TTC549 (cell line): ENCODE results near the gene MYOM3.
A peak's percentile ranks its signal among the peaks of the same experiment; 100 is the strongest.
"Not testable (repeated sequence)": the region's sequence is repeated elsewhere in the genome, so short reads cannot be mapped to it uniquely, and the experiment has no call there.

Experiments used
- FAIRE-seq: peaks from 2 replicates; lab custom pipeline; 2012; peaks lifted over from hg19 to GRCh38; lab: Jason Lieb, UNC

The MYOM3 gene

DNA sequence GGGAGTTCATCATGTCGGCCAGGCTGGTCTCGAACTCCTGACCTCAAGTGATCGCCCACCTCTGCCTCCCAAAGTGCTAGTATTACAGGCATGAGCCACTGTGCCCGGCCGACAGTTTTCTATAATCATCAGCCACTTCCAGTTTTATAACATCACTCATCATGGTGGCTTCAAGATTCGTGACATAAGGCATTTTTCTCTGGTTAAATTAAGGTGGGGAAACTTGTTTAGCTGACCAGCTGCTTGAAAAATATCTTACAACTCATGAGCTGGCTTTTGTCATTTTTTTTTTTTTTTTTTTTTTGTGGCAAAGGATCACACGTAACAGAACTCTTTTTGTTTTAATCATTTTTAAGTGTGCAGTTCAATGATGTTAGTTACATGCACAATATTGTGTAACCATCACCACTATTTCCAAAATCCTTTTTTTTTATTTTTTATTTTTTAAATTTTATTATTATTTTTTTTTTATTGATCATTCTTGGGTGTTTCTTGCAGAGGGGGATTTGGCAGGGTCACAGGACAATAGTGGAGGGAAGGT is 80.9 kb downstream of the MYOM3 start:
- not testable (repeated sequence) for FAIRE-seq

- peak; percentile 96 for FAIRE-seq
Measured at GRCh38 chr1:24027838-24028468, 84.0 kb downstream of the MYOM3 start.

DNA sequence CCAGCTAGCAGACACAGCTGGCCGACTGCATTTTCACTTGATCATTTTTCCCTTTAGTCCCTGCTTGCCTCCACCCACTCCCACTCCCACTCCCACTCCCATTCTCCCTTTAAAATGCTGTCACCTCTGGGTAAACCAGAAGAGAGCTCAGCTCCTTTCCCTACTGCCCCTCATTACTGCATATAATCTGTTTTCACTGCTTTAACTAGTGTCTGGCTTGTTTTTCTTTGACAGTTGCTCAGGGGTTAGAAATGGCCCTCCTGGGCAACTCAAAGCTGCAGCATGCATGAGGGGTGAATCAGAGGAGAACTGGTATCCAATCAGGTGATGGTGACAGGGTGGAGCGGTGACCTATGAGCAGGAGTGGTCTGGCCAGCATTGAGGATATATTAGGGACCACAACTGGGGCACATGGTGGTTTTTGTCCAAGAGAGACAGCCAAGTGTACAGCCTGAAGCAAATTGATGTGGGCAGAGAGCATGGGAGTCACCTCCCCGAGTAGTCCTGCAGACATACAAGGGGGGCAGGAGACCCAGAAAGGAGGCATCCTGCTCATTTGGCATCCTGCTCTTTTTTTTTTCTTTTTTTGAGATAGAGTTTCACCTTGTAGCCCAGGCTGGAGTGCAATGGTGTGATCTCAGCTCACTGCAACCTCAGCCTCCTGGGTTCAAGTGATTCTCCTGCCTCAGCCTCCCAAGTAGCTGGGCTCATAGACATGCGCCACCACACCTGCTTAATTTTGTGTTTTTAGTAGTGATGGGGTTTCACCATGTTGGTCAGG is 89.2 kb downstream of the MYOM3 start:
- FAIRE-seq, result no peak

DNA sequence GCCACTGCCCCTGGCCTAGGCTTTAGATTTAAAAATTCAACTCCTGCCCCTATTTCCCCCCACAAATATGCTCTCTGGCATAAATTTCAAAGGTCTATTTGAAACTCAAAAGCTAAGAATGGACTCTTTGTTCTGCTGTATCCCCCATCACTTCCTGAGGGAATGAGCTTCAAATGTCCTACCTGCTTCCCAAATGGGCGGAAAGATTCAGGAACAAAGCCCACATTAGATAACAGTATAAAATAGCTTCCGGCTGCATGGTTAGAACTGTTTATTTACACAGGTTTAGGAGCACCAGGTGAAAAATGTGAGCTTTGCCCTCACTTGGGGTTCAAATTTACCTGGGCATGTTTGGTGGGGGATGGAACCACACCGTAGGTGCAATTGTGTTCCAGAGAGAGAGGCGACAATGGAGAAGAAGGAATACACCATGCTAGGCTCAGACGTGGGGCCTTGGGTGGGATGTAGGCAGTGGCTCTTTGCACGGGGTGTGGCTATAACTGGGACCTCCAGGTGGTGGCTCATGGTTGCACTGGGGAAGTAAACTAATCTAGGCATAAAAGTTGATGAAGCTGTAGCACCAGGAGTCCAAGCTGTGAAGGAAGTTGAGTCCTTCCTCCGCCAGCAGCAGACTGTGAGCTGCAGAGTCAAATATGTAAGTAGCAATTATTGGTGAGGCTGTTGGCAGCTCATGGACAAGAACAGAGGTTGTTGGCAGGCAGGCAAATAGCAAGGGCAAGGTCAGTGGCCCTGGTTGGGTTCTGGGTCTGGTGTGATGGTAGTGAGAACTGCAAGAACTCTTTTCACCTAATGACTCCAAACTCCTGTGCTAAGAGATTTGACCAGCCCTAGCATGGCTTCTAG is 90.3 kb downstream of the MYOM3 start:
- no peak for FAIRE-seq

DNA sequence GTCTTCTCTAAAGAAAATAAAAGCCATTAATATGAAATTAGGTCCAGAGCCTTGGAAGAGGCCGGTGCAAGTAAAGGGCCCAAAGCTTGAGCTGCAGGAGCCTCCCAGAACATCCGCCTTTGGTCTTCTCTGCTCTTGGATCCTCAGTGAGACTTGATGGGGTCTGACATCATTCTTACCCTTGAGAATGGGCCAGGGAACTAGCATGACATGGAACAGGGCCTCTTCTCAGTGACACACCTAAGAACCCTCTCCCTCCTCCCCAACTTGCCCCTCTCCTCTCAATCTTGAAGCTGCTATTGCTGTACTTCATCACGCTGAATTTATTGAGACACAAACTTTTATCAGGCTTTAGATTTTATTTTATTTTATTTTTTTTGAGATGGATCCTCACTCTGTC is 91.5 kb downstream of the MYOM3 start:
- FAIRE-seq, result no peak

GRCh38 chr1:24020025-24020424 is 91.9 kb downstream of the MYOM3 start:
- FAIRE-seq, result no peak

DNA sequence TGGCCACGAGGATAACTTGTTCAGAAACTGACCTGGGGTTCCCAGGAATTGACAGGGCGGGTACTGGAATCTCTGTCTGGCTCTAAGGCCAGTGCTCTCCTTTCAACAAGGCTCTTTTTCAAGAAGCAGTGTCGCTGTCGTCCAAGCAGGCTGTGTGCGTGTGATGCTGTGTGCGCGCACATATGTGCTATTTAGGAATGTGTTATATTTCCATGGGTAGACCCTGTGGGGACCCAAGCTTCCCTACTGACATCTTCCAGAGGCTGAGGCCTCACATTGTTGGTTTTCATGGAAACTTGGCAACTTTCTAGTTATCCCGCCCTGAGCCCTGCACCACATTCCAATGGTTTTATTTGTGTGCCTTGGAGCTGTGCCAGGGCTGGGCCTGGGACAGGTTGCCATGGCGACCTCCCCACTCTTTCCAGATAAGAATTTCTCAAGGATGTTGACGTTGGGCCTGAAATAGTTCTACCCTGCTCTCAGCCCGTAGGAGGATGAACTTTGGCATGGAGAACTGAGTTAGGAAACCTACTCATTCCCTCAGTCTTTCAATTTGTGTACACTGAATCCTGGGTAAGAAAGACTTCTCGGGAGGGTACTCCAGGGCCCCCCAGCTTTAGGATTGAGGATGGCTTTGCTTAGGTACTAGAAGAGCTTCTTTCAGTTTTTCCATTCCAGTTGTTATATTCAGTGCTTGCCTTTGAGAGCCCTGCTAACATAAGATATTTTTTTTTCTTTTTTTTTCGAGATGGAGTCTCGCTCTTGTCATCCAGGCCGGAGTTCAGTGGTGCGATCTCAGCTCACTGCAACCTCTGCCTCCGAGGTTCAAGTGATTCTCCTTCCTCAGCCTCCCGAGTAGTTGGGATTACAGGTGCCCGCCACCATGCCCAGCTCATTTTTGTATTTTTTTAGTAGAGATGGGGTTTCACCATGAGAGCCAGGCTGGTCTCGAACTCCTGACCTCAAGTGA is 93.0 kb downstream of the MYOM3 start:
- peak; percentile 82 for FAIRE-seq

DNA sequence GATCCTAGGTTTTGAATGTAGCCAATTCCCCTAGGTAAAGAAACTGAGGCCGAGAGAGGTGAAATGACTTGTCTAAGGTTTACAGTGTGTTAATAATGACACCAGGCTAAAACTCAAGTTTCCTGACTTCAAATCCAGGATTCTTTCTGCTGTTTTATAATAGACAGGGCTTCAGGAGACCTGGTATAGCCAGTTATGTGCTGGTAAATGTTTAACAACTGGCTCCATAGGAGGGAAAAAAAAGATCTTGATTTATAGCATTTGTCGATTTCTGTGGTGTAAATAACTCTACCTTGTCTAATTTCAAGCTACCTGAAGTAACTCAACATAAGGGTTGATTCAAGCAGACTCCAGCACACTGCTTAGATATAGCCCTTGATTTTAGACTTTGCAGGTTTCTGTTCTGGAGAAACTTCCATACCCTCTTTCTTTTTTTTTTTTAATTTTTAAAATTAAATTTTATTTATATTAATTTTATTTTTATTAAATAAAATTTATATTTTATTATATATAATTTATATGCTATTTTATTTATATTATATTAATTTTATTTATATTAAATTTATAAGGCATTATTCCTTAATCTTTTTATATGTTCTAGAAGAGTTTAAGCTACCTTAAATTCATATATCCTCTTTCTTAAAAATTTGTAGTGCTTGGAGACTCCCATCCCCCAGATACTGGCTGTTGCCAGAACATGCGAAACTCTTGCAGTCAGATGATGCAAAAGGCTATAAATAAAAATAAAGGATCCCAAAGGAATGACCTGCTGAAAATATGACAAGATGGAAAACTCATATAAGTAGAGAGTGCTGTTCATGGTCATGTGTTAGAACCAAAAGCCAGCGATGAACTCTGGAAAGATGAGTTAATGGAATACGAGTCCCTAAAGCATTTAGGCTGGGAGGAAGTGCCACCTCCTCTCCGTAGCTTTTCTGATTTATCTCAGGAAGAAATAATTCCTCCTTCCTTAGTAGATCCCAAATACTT is 96.4 kb downstream of the MYOM3 start:
- no peak for FAIRE-seq

DNA sequence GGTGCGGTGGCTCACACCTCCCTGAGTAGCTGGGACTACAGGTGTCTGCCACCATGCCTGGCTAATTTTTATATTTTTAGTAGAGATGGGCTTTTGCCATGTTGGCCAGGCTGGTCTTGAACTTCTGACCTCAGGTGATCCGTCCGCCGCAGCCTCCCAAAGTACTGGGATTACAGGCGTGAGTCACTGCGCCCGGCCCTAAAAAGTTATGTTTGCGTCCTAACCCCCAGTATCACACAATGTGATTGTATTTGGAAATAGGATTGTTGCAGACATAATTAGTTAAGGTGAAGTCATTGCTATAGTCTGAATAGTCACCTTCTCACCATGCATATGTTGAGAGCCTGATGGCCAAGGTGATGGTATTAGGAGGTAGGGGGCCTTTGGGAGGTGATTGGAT is 99.1 kb downstream of the MYOM3 start:
- not testable (repeated sequence) for FAIRE-seq

- no peak for FAIRE-seq
Measured at GRCh38 chr1:24010650-24011049, 101.3 kb downstream of the MYOM3 start.

GRCh38 chr1:24009406-24009805 is 102.5 kb downstream of the MYOM3 start:
- no peak for FAIRE-seq

GRCh38 chr1:24008574-24009184 is 103.3 kb downstream of the MYOM3 start:
- FAIRE-seq, result not testable (repeated sequence)

DNA sequence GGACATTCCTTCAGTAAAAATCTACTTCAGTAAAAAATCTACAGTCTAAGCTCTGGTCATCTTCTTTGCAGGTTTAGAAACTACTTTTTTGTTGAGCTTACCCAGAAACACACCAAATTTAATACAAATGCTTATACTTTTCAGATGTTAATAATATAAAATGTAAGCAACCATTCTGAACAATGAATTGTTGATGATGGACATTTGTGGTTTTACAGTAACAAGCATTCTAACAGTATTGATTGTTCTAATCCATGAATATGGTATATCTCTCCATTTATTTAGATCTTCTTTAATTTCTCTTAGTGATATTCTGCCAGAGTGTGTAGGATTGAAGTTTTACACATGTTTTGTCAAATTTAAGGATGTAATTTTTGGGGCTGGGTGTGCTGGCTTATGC is 104.9 kb downstream of the MYOM3 start:
- FAIRE-seq, result no peak
